Stimulated activated CD4-positive, alpha-beta T cell treated with anti-CD3 and anti-CD28 coated beads, Interleukin-12 subunit alpha, Interleukin-12 subunit beta, amount 100 ng/mL, for 48 hours (primary cell): ENCODE data around the gene SLC6A7.
"Not testable (repeated sequence)": the region's sequence is repeated elsewhere in the genome, so short reads cannot be mapped to it uniquely, and the experiment has no call there.

Source experiments
- DNase-seq, 3 donors: peaks; one replicate each; pipeline ENCODE4 v3.0.0-alpha.2; 2020; ENCODE audit warnings: low read depth in 2 of 3, low spot score in 1 of 3

SLC6A7 gene

DNA sequence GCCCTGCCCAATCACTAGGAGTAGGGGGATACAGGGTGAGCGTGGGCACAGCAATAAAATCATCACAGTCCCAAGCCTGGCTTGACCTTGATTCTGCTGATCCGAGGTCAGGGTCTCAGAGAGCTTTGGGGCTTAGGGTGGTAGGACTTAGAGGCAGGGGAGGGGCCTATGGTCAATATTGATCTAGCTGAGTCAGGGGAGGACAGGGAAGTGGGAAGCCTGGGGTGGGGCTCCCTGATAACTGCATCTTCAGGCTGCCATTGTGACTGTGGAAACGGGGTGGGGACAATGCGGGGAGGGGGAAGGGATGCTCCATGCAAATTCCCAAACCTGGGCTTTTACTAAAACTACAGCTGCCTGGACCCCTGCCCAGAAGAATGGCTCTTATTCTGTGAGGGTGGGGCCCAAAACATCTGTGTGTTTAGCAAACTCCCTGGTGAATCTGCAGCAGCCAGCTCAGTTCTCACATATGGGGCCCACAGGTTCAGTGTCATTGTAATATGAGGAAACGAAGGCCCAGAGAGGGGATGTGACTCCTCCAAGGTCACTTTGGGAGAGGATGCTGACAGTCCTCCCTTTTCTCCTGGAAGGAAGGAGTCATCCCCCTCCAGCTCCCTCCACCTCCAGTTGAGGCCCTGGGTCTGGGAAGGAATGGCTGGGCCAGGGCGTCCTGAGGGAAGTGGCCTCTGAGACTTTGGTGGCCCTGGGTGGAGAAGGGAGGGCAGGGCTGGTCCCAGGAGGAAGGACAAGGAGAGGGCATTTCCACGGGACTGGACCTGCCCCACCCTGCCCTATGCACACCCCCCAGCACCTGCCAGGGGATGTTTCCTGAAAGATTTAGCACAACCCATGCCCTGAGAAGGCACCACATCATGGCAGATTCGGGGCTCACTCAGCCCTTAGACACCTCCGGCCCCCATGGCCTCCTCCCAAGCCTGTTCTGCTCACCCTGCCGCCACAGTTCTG, 26.4 kb downstream of the SLC6A7 start:
- DNase-seq, result no peak

DNA sequence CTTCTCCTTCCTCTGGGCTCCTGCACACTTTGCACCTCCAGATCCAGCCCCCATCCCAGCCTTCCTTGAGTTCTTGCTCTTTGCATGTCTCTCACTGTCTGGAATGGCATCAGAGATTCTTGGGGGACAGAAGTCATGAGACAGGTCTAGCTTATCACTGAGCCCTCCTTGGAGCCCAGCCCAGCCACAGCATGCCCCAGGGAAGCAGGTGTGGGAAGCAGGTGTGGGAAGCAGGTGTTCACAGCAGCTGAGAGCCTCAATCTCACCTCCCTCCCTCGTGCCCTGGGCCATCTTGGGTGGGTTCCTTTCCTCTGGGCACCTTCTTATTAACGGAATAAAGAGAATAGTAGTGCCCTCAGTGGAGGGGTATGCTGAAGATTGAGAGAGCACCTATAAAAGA, 27.2 kb downstream of the SLC6A7 start:
- DNase-seq, result no peak

GRCh38 chr5:150217873-150218692, 28.2 kb downstream of the SLC6A7 start:
- peak; percentile 67 to 89 (median 71) for DNase-seq

- DNase-seq, result no peak
Measured at GRCh38 chr5:150218693-150219035, 28.8 kb downstream of the SLC6A7 start.

- no peak for DNase-seq
Measured at GRCh38 chr5:150219142-150219541, 29.3 kb downstream of the SLC6A7 start.

DNA sequence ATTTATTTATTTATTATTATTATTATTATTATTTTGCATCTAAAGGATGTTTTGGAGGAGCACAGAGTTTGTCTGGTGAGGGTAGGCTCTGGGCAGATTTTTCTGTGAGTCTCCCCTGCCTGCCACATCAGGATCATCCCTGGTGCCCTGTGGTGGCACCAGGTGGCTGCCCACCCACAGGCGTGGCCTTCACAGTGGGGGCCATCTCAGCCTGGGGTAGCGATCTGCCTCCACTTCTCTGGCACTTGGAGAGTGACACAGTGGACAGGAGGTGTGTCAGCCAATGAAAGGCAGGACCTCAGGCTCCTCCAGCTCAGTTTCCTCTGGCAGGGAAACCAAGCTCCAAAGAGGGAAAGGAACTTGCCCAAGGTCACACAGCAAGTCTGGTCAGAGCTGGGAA, 30.0 kb downstream of the SLC6A7 start:
- DNase-seq, result no peak

DNA sequence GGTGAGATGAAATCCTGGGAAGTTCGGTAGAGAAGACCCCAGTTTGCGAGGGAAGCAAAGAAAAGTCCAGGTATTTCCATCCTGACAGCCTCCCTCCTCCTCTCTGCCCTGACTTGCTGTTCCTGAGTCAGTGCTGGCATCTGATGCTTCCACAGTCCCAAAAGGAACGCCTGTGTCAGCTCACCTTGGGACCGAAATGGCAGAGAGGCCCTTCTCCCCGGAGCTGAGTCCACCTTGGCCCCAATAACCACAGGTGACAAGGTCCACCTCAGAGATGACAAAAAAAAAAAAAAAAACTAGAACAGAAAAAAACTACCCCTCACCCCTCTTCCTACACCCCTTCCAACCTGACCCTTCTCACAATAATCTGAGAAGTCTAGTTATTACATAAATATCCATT, 31.6 kb downstream of the SLC6A7 start:
- no peak for DNase-seq

- DNase-seq, result no peak
Measured at GRCh38 chr5:150222906-150223305, 33.0 kb downstream of the SLC6A7 start.

- DNase-seq, result no peak
Measured at GRCh38 chr5:150223474-150223873, 33.6 kb downstream of the SLC6A7 start.

DNA sequence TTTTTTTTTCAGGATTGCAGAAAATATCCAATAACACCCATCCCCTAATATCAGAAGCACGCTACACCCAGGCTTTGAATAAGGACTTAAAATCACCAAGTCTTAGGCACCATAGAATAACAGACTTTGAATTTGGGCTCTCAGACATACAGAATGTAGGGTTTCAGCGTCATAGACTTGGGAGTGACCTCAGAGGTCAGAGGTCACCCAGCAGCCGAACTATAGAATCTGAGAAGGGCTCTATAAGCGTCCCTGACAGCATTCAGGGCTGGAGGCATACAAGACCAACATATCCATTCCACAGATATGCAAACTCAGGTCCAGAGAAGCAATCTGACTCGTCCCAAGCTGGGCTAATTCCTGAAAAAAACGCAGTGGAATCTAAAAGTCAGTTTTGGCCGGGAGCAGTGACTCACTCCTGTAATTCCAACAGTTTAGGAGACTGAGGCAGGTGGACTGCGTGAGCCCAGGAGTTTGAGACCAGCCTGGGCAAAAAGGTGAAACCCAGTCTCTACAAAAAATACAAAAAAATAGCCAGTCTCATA, 34.7 kb downstream of the SLC6A7 start:
- no peak for DNase-seq

GRCh38 chr5:150227036-150227435, 37.2 kb downstream of the SLC6A7 start:
- DNase-seq, result no peak

- no peak for DNase-seq
Measured at GRCh38 chr5:150227606-150228273, 37.9 kb downstream of the SLC6A7 start.

DNA sequence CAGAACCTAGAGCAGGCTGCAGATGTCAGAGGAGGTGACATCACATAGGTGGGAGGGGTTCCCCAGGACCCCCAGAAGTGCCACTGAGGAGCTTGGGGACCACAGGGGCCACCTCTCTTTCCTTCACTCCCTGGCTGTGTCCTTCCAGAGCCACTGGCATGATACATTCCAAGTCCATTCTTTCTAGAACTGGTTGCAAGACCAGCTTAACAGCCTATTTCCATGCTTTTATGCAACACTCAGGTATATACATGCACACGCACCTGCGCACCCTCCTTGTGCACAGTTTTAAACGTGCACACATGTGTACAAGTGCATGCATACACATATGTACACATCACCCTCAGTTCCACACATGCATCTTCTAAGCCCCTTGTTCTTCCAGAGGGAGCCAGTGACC, 39.7 kb downstream of the SLC6A7 start:
- DNase-seq, result no peak

DNA sequence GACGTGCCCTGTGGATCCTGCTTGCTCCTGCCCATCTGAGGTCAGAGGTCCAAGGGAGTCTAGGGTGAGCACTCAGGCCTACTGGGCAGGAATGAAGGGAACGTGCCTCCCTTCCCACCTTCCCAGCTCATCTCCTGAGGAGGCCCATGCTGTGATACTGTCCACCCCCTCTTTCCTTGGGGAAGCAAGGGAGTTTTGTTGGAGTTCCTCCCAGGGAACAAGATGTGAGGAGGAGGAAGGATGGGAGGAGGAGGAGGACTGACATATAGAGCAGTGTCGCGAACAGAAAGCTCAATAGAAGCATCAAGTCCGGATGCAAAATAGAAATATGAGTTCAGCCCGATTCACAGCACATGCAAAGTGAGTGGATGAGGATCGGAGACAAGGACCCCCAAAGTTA, 41.0 kb downstream of the SLC6A7 start:
- no peak for DNase-seq

DNA sequence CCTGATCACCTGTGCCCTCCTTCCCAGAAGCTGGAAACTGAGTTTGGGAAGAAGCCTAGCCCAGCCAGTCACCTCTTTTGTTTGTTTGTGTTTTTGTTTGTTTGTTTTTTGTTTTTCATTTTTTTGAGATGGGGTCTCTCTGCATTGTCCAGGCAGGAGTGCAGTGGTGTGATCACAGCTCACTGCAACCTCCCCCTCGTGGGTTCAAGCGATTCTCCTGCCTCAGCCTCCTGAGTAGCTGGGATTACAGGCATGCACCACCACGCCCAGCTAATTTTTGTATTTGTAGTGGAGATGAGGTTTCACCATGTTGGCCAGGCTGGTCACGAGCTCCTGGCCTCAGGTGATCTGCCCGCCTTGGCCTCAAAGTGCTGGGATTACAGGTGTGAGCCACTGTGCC, 43.8 kb downstream of the SLC6A7 start:
- DNase-seq, result not testable (repeated sequence)

DNA sequence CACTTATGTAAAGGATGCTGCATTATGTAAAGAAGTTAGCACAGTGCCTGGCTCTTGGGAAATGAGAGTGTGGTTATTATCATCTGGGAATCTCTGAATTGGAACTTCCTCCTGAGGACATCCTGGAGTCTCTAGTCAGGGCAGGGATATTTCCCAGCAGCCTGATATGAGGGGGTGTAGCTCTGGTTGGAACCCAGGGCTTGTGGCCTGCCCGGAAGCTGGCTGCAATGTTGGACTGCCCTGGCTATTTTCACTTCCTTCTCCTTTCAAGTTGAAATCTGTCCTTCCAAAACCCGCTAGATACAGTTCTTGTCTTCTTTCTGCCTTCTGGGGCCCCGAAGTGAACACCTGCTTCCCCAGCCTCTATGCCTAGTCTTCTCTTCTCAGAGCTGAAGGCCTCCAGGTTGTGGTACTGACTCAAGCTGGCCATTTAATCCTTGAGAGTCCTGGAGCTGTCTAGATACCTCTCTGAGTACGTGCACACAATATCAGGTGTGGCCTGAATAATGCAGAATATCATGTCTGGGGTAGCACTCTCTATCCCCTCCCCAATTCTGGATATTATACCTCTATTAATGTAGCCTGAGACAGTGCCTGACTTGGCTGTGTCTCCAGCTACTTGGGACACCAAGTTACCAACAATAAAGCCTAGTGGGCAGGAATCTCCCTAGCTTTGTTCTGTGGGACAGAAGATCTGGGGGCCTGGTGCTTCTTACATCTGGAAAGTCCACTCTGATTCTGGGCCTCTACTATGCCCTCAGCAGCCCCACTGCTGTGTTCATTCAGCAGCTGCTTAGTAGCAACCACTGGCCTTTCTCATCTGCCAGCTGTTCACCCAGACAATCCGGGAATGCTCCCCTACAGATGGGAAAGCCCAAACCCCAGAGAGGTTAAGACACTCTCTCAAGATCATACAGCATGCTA, 45.0 kb downstream of the SLC6A7 start:
- no peak for DNase-seq

DNA sequence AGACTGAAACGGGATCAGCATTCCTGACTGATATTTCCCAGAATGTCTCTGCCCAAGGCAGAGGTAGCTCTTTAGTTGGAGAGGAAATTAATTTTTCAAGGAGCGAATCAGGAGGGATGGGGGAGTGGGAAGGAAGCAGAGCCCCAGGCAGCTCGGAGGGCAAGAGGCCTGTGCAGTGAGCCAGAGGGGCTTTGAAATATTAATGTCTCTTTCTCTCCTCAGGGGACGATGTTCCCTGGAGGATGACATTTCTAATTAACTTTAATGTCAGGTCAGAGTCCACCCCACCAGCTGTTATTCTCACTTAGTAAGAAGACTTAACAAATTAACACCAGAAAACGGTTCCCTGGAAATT, 45.6 kb downstream of the SLC6A7 start:
- DNase-seq, result no peak

GRCh38 chr5:150236313-150236712, 46.5 kb downstream of the SLC6A7 start:
- DNase-seq, result no peak

- no peak for DNase-seq
Measured at GRCh38 chr5:150236981-150237754, 47.3 kb downstream of the SLC6A7 start.

DNA sequence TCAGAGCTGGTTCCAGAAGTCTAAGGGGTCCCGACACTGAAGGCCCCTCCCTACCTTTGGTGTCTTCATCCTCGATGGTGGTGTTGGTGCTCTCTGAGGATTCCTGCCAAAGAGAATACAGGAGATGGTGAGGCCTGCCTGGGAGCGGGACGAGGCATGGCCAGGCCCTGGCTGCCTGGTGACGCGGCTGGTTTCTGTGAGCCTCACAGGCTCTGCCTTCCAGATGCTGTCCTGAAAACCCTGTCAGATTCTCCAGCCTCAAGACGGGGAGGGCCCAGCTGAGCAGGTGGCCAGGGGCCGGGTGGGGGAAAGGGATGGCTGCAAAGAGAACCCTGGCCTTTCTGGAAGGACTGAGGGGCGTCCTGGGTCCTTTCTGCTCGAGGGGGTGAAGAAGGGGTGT, 48.8 kb downstream of the SLC6A7 start:
- no peak for DNase-seq
